ENCODE results near the gene PAX4. TPM values are rescaled to one million over a fixed set of nuclear protein-coding genes. Genes with fewer than 3 reads are reported as not detected.

PAX4 gene, protein sequence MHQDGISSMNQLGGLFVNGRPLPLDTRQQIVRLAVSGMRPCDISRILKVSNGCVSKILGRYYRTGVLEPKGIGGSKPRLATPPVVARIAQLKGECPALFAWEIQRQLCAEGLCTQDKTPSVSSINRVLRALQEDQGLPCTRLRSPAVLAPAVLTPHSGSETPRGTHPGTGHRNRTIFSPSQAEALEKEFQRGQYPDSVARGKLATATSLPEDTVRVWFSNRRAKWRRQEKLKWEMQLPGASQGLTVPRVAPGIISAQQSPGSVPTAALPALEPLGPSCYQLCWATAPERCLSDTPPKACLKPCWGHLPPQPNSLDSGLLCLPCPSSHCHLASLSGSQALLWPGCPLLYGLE
- total RNA-seq (2022; extraction: Qiagen RNA extraction) = not detected in 5 replicates

DNA sequence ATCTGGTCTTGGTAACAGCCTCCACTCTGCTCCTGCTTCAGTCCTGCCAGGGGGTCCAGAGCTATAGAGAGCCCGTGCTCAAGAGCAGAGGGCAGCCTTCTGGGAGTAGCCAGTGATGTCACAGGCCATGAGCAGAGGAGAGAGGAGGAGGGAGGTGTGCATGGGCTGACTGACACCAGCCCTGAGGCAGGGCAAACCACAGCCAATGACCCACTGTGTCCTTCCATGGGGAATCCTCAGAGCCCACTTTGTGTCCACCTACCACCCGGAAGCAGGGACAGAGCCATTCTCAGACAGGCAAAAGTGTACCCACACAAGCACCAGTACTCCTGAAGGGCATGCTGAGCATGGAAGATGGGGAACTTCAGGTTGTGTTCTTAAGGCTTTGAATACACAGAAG, at the start of gene PAX4:
Gene PAX4 (minus strand): TSS at position 101 of the 400 bp plus-strand sequence. CDS start 2,214 bp downstream, outside the sequence.

DNA sequence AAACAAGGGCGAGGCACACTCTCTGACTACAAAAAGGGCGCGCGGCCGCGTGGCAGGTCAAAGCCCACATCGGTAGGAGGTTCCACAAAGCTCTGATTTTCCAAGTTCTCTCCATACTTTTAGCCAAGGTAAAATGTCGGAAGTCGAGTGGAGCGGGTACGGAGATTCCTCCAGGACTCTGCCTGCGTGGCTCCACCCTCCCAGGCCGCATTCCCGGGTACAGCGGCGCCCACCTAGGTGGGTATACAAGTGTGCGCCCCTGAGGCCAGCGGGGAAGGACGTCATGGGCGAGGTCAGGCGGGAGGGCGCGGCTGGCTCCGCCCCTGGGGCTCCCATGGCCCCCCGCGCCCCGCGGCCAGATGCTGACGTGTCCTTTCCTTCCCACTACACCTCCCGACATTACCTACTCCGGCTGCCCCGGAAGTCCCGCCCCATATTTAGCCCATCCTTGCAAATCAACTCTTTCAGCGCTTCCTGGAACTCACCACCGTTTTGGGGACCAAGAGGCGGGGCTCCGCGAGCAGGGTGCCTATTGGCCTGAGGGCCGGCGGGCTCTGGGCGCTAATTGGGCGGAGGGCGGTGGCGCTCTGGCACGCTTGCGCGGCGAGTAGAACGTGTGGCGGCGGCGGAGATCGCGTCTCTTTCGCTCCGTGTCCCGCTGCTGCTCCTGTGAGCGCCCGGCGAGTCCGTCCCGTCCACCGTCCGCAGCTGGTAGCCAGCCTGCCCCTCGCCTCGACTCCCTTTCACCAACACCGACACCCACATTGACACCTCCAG, 33.8 kb upstream of the PAX4 start, which contains the start of gene SND1:
Gene SND1 (plus strand): TSS at position 639 of the 777 bp plus-strand sequence. CDS start 180 bp downstream, outside the sequence.

DNA sequence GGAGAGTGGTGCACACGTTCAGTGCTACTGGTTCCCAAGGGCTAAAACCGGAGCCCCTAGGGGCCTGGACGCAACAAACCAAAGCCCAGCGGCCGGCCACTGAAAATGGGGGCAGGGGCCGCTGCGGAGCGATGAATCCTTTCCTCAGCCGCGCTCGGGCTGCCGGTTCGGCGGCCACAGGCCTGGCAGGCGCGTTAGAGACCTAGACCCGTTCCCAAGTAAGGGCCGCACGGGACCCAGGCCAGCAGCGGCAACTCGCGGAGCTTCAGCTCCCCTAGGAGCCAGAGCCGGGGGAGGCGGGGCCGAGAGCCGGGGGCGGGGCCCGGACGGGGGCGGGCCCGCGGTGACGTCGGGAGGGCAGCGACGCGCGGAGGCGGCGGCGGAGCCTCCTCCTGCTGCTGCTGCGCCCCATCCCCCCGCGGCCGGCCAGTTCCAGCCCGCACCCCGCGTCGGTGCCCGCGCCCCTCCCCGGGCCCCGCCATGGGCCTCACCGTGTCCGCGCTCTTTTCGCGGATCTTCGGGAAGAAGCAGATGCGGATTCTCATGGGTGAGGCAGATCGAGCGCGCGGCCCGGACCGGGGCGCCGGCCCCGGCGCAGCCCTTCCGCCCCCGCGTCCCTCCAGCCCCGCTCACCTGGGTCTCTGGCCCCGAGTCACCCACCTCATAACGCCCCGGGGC, 29.8 kb downstream of the PAX4 start, which contains the start of gene ARF5:
Gene ARF5 (plus strand): TSS at position 393 of the 678 bp plus-strand sequence. CDS start 88 bp downstream, at position 481.

DNA sequence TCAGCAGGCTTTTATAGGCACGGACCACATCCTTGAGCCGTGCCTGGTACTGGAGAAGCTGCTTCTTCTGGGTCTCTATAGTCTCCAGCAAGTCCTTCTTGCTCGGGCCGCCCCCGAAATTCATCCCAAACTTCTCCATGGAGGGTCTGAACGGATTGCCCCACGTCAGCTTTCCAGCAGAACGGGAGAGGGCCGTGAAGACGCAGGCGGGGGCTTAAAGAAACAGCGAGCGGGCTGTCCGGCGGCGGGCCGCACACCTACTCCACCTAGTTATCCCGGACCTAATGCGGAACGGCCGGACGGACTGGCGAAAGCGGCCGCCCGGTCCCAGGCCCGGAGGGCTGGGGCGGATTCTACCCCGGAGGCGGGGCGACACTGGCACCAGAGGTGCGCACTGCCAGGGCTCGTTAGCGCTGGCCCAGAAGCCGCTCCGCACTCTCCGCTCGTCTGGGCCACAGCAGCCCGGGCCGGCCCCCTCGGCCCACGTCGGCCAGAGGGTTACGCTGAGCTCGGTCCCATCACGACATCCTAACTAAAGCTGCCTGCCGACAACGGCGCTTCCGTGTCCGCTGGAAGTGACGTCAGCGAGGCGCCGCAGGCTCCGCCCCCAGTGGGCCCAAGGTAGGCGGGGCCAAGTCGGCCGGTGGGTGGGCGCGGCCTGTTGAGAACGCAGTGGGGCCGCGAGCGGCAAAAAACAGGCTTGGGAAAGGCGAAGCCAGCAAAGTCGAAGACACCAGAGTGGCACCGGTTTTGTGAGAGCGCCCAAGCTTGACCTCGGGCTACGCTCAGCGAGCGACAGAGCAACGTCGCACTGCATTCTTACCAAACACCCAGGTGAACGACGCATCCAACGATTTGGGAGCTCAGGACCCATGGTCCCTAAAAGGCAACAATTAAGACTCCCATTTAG, 32.6 kb downstream of the PAX4 start, which contains the start of gene GCC1:
Gene GCC1 (minus strand): TSS at position 553 of the 910 bp plus-strand sequence. CDS start 414 bp downstream, at position 139.

Other genes starting within 250 kb of the PAX4 start
- 8.4 to 12.9 TPM (median 11.1 TPM) in 5 replicates for gene ZNF800, start 225.4 kb downstream of the PAX4 start, total RNA-seq (2022; extraction: Qiagen RNA extraction)
- 13.8 to 16.8 TPM (median 14.3 TPM) in 5 replicates for gene GCC1, start 32.5 kb downstream of the PAX4 start, total RNA-seq (2022; extraction: Qiagen RNA extraction)
- 149 to 181 TPM (median 164 TPM) in 5 replicates for gene ARF5, start 29.7 kb downstream of the PAX4 start, total RNA-seq (2022; extraction: Qiagen RNA extraction)
- 0.08 to 0.46 TPM (median 0.22 TPM) in 5 replicates for gene FSCN3, start 24.4 kb downstream of the PAX4 start, total RNA-seq (2022; extraction: Qiagen RNA extraction)
- gene SND1, start 34.1 kb upstream of the PAX4 start, total RNA-seq (2022; extraction: Qiagen RNA extraction) = 97.7 to 121 TPM (median 102 TPM) in 5 replicates